ENCODE measurements around the gene HSP90AB1. TPM values are rescaled to one million over a fixed set of nuclear protein-coding genes. Genes with fewer than 3 reads are reported as not detected.

HSP90AB1 gene
- polyA plus RNA-seq, 4 donors, result 100 to 773 (median 351) TPM

- peaks cover 0 to 50% (median 5%) of the 10 kb centered on the region in 3 donors for H3K4me1 ChIP-seq (ENCODE audit: control insufficient read depth in 3 of 3, insufficient read depth in 2 of 3, low read depth in 1 of 3, low read length in 2 of 3)
Observed at GRCh38 chr6:44219053-44219814, 27.7 kb upstream of the HSP90AB1 start.

GRCh38 chr6:44219815-44220784 is 26.8 kb upstream of the HSP90AB1 start:
- peak overlapping the region; percentile 16 to 38 (median 28) for H3K4me3 ChIP-seq (ENCODE audit: low read depth in 1 of 3, low read length in 3 of 3)
- peaks cover 0 to 58% (median 5%) of the 10 kb centered on the region in 3 donors for H3K4me1 ChIP-seq (ENCODE audit: control insufficient read depth in 3 of 3, insufficient read depth in 2 of 3, low read depth in 1 of 3, low read length in 2 of 3)
- no peaks in the 10 kb centered on the region for H3K36me3 ChIP-seq (ENCODE audit: control insufficient read depth in 3 of 3, insufficient read depth in 2 of 3, low read depth in 1 of 3, low read length in 3 of 3)
- 55 to 60% (median 57%) methylated on average over 25 to 28 of the region's 28 CpGs for WGBS, 3 donors
- H3K9me3 ChIP-seq (ENCODE audit: control insufficient read depth in 2 of 2, insufficient read depth in 1 of 2, low read depth in 1 of 2, low read length in 1 of 2), result no peaks in the 10 kb centered on the region
- peak overlapping the region in 2 of 3 donors; percentile 47 to 58 for H3K27ac ChIP-seq (ENCODE audit: low read depth in 1 of 3, low read length in 2 of 3)
- no peak for DNase-seq
- H3K27me3 ChIP-seq (ENCODE audit: control insufficient read depth in 3 of 3, insufficient read depth in 3 of 3, low read length in 3 of 3), result peaks cover 0 to 2% (median 0%) of the 10 kb centered on the region in 3 donors
- FAIRE-seq, result no peak

More at GRCh38 chr6:44219053-44219814, 27.7 kb upstream of the HSP90AB1 start:
- H3K27ac ChIP-seq (ENCODE audit: low read depth in 1 of 3, low read length in 2 of 3), result peak overlapping the region in 2 of 3 donors; percentile 72 to 73
- no peaks in the 10 kb centered on the region for H3K9me3 ChIP-seq (ENCODE audit: control insufficient read depth in 2 of 2, insufficient read depth in 1 of 2, low read depth in 1 of 2, low read length in 1 of 2)
- H3K36me3 ChIP-seq (ENCODE audit: control insufficient read depth in 3 of 3, insufficient read depth in 2 of 3, low read depth in 1 of 3, low read length in 3 of 3), result no peaks in the 10 kb centered on the region
- FAIRE-seq (no peak), DNase-seq (peak; percentile 50 to 90)
- 1% methylated on average over 32 to 45 of the region's 45 CpGs for WGBS, 3 donors
- peak overlapping the region; percentile 16 to 57 (median 38) for H3K4me3 ChIP-seq (ENCODE audit: low read depth in 1 of 3, low read length in 3 of 3)
- H3K27me3 ChIP-seq (ENCODE audit: control insufficient read depth in 3 of 3, insufficient read depth in 3 of 3, low read length in 3 of 3), result peaks cover 0 to 2% (median 0%) of the 10 kb centered on the region in 3 donors

GRCh38 chr6:44220913-44221290 is 26.0 kb upstream of the HSP90AB1 start:
- Histone ChIP-seq H3K36me3 (ENCODE audit: control insufficient read depth in 3 of 3, insufficient read depth in 2 of 3, low read depth in 1 of 3, low read length in 3 of 3) (no peaks in the 10 kb centered on the region), H3K4me3 (ENCODE audit: low read depth in 1 of 3, low read length in 3 of 3) (no peak overlapping the region), H3K9me3 (ENCODE audit: control insufficient read depth in 2 of 2, insufficient read depth in 1 of 2, low read depth in 1 of 2, low read length in 1 of 2) (no peaks in the 10 kb centered on the region), H3K4me1 (ENCODE audit: control insufficient read depth in 3 of 3, insufficient read depth in 2 of 3, low read depth in 1 of 3, low read length in 2 of 3) (peaks cover 0 to 64% (median 5%) of the 10 kb centered on the region in 3 donors), H3K27me3 (ENCODE audit: control insufficient read depth in 3 of 3, insufficient read depth in 3 of 3, low read length in 3 of 3) (peaks cover 0 to 2% (median 0%) of the 10 kb centered on the region in 3 donors), H3K27ac (ENCODE audit: low read depth in 1 of 3, low read length in 2 of 3) (peak overlapping the region in 2 of 3 donors; percentile 6 to 58)
- 89 to 93% (median 91%) methylated on average over 4 of the region's 4 CpGs for WGBS, 3 donors
- DNase-seq, result no peak
- FAIRE-seq, result no peak

- Histone ChIP-seq H3K27ac (ENCODE audit: low read depth in 1 of 3, low read length in 2 of 3) (peak overlapping the region in 2 of 3 donors; percentile 6 to 58), H3K4me1 (ENCODE audit: control insufficient read depth in 3 of 3, insufficient read depth in 2 of 3, low read depth in 1 of 3, low read length in 2 of 3) (peaks cover 0 to 70% (median 5%) of the 10 kb centered on the region in 3 donors), H3K36me3 (ENCODE audit: control insufficient read depth in 3 of 3, insufficient read depth in 2 of 3, low read depth in 1 of 3, low read length in 3 of 3) (peaks cover 0 to 3% (median 0%) of the 10 kb centered on the region in 3 donors), H3K9me3 (ENCODE audit: control insufficient read depth in 2 of 2, insufficient read depth in 1 of 2, low read depth in 1 of 2, low read length in 1 of 2) (no peaks in the 10 kb centered on the region), H3K27me3 (ENCODE audit: control insufficient read depth in 3 of 3, insufficient read depth in 3 of 3, low read length in 3 of 3) (peaks cover 0 to 2% (median 0%) of the 10 kb centered on the region in 3 donors), H3K4me3 (ENCODE audit: low read depth in 1 of 3, low read length in 3 of 3) (no peak overlapping the region)
- WGBS, 3 donors, result 3 to 10% (median 6%) methylated on average over 4 of the region's 4 CpGs
- FAIRE-seq (no peak), DNase-seq (peak; percentile 87 to 90)
Observed at GRCh38 chr6:44221291-44221960, 25.5 kb upstream of the HSP90AB1 start.

GRCh38 chr6:44221961-44222335 is 25.0 kb upstream of the HSP90AB1 start:
- 29 to 61% (median 52%) methylated on average over 2 of the region's 2 CpGs for WGBS, 3 donors
- DNase-seq (no peak), FAIRE-seq (no peak)
- Histone ChIP-seq H3K27me3 (ENCODE audit: control insufficient read depth in 3 of 3, insufficient read depth in 3 of 3, low read length in 3 of 3) (peaks cover 0 to 2% (median 0%) of the 10 kb centered on the region in 3 donors), H3K36me3 (ENCODE audit: control insufficient read depth in 3 of 3, insufficient read depth in 2 of 3, low read depth in 1 of 3, low read length in 3 of 3) (peaks cover 0 to 4% (median 0%) of the 10 kb centered on the region in 3 donors), H3K27ac (ENCODE audit: low read depth in 1 of 3, low read length in 2 of 3) (peak overlapping the region in 2 of 3 donors; percentile 6 to 58), H3K9me3 (ENCODE audit: control insufficient read depth in 2 of 2, insufficient read depth in 1 of 2, low read depth in 1 of 2, low read length in 1 of 2) (no peaks in the 10 kb centered on the region), H3K4me1 (ENCODE audit: control insufficient read depth in 3 of 3, insufficient read depth in 2 of 3, low read depth in 1 of 3, low read length in 2 of 3) (peaks cover 0 to 70% (median 5%) of the 10 kb centered on the region in 3 donors), H3K4me3 (ENCODE audit: low read depth in 1 of 3, low read length in 3 of 3) (no peak overlapping the region)

GRCh38 chr6:44222486-44223318 is 24.2 kb upstream of the HSP90AB1 start:
- H3K9me3 ChIP-seq (ENCODE audit: control insufficient read depth in 2 of 2, insufficient read depth in 1 of 2, low read depth in 1 of 2, low read length in 1 of 2), result no peaks in the 10 kb centered on the region
- DNase-seq (no peak), FAIRE-seq (no peak)
- peaks cover 0 to 2% (median 0%) of the 10 kb centered on the region in 3 donors for H3K27me3 ChIP-seq (ENCODE audit: control insufficient read depth in 3 of 3, insufficient read depth in 3 of 3, low read length in 3 of 3)
- peak overlapping the region; percentile 30 to 56 (median 33) for H3K4me3 ChIP-seq (ENCODE audit: low read depth in 1 of 3, low read length in 3 of 3)
- H3K36me3 ChIP-seq (ENCODE audit: control insufficient read depth in 3 of 3, insufficient read depth in 2 of 3, low read depth in 1 of 3, low read length in 3 of 3), result peaks cover 0 to 9% (median 0%) of the 10 kb centered on the region in 3 donors
- peak overlapping the region in 2 of 3 donors; percentile 32 to 55 for H3K27ac ChIP-seq (ENCODE audit: low read depth in 1 of 3, low read length in 2 of 3)
- peaks cover 0 to 74% (median 5%) of the 10 kb centered on the region in 3 donors for H3K4me1 ChIP-seq (ENCODE audit: control insufficient read depth in 3 of 3, insufficient read depth in 2 of 3, low read depth in 1 of 3, low read length in 2 of 3)
- WGBS, 3 donors, result 25 to 32% (median 32%) methylated on average over 26 of the region's 26 CpGs

GRCh38 chr6:44223319-44224028 is 23.4 kb upstream of the HSP90AB1 start, which contains the start of gene SLC29A1:
Gene SLC29A1, plus strand, starts transcription at chr6:44223595. Its CDS starts 3,719 bp downstream, at chr6:44227314.
- peak; percentile 45 to 79 for DNase-seq
- WGBS, 3 donors, result 0 to 1% (median 1%) methylated on average over 42 to 73 of the region's 73 CpGs
- Histone ChIP-seq H3K36me3 (ENCODE audit: control insufficient read depth in 3 of 3, insufficient read depth in 2 of 3, low read depth in 1 of 3, low read length in 3 of 3) (peaks cover 0 to 11% (median 0%) of the 10 kb centered on the region in 3 donors), H3K4me1 (ENCODE audit: control insufficient read depth in 3 of 3, insufficient read depth in 2 of 3, low read depth in 1 of 3, low read length in 2 of 3) (peaks cover 0 to 69% (median 5%) of the 10 kb centered on the region in 3 donors), H3K9me3 (ENCODE audit: control insufficient read depth in 2 of 2, insufficient read depth in 1 of 2, low read depth in 1 of 2, low read length in 1 of 2) (no peaks in the 10 kb centered on the region), H3K27ac (ENCODE audit: low read depth in 1 of 3, low read length in 2 of 3) (peak within 1 kb of the TSS in 2 of 3 donors; percentile 32 to 55), H3K27me3 (ENCODE audit: control insufficient read depth in 3 of 3, insufficient read depth in 3 of 3, low read length in 3 of 3) (peaks cover 0 to 2% (median 0%) of the 10 kb centered on the region in 3 donors), H3K4me3 (ENCODE audit: low read depth in 1 of 3, low read length in 3 of 3) (peak within 1 kb of the TSS; percentile 33 to 56 (median 40))
- no peak for FAIRE-seq
